ENCODE data around the gene DPF3. TPM values are rescaled to one million over a fixed set of nuclear protein-coding genes. Genes with fewer than 3 reads are reported as not detected.

Gene DPF3
- polyA plus RNA-seq, 2 of the 4 experiments (the other 2 are of a cell fraction), result 0.05 to 0.09 TPM

DNA sequence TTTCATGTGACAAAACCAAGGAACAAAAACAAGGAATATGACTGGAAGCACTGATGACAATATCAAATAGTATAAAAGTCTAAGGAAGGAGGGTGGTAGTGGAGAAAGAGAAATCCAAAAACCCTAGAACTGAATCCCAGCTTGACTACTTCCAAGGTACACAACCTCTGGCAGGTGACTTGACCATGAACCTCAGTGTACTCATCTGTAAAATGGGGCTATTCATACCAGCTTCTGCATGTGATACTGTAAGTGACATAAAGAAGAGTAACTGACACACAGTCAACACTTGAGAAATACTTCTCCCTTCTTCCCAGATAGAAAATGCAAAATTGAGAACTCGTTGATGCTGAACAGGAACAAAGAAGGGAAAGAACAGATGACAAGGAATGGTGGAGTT is 10.3 kb upstream of the DPF3 start:
- no peak for FAIRE-seq
- Histone ChIP-seq H3K4me2 (no peak overlapping the region), H3K9me3 (no peaks in the 10 kb centered on the region), H3K27ac (no peak overlapping the region), H3K4me3 (no peak overlapping the region), H3K4me1 (peaks cover 15% of the 10 kb centered on the region; the same call in 1 of the 3 replicates)
- TF ChIP-seq NPAS2 (CRISPR knock-in tag; IDR thresholded peaks at IDR 0.05; ENCODE audit: borderline replicate concordance) (no peak), TFCP2L1 (CRISPR knock-in tag; IDR thresholded peaks at IDR 0.05) (no peak), ZNF302 (CRISPR knock-in tag; IDR thresholded peaks at IDR 0.05) (no peak), MYC (IDR thresholded peaks at IDR 0.05; ENCODE audit: borderline replicate concordance, low read length) (no peak), EHF (CRISPR knock-in tag; IDR thresholded peaks at IDR 0.05) (no peak), SREBF2 (IDR thresholded peaks at IDR 0.05) (no peak), FOXS1 (CRISPR knock-in tag; IDR thresholded peaks at IDR 0.05) (no peak), KDM1A (IDR thresholded peaks at IDR 0.05; ENCODE audit: low read depth) (no peak), POLR2A (IDR thresholded peaks at IDR 0.05; ENCODE audit: low read length) (no peak), EP300 (IDR thresholded peaks at IDR 0.05) (no peak), HOXB13 (CRISPR knock-in tag; IDR thresholded peaks at IDR 0.05; ENCODE audit: low read depth) (no peak)
- TF ChIP-seq, protein P1, sequence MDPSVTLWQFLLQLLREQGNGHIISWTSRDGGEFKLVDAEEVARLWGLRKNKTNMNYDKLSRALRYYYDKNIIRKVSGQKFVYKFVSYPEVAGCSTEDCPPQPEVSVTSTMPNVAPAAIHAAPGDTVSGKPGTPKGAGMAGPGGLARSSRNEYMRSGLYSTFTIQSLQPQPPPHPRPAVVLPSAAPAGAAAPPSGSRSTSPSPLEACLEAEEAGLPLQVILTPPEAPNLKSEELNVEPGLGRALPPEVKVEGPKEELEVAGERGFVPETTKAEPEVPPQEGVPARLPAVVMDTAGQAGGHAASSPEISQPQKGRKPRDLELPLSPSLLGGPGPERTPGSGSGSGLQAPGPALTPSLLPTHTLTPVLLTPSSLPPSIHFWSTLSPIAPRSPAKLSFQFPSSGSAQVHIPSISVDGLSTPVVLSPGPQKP (IDR thresholded peaks at IDR 0.05; ENCODE audit: low read depth, low read length), result no peak
- TF ChIP-seq, protein P2, sequence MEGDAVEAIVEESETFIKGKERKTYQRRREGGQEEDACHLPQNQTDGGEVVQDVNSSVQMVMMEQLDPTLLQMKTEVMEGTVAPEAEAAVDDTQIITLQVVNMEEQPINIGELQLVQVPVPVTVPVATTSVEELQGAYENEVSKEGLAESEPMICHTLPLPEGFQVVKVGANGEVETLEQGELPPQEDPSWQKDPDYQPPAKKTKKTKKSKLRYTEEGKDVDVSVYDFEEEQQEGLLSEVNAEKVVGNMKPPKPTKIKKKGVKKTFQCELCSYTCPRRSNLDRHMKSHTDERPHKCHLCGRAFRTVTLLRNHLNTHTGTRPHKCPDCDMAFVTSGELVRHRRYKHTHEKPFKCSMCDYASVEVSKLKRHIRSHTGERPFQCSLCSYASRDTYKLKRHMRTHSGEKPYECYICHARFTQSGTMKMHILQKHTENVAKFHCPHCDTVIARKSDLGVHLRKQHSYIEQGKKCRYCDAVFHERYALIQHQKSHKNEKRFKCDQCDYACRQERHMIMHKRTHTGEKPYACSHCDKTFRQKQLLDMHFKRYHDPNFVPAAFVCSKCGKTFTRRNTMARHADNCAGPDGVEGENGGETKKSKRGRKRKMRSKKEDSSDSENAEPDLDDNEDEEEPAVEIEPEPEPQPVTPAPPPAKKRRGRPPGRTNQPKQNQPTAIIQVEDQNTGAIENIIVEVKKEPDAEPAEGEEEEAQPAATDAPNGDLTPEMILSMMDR (IDR thresholded peaks at IDR 0.05), result no peak
- no peak for ATAC-seq
- POLR2A ChIA-PET, result no interaction called here
- WGBS (ENCODE audit: missing lambda C conversion rate), result 0% methylated on average over 1 of the region's 1 CpG
- DNase-seq (ENCODE audit: low read depth in 1 of 2, low spot score in 1 of 2), result no peak
- CTCF ChIA-PET, result interaction anchor here (0.6 to 10.9 kb wide), 44 partner anchors 10 to 405 kb away, joined by 3 to 480 read pairs (median 4); partner anchors contain the start of gene DPF3

DNA sequence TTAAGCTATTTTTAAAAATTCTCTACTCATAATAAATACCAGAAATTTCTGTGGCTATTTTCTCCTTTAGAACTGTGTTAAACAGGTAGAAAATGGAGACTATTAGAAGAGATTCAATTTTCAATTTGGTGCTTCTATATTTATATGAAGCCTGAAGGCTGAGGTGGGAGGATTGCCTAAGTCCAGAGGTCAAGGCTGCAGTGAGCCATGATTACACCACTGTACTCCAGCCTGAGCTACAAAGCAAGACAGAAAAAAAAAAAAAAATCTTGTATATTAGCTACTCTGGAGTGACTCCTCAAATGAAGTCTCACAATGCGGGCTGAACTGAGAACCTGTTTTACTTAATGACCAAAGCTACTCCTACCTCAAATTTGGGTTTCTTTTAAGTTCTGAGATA is 9.8 kb upstream of the DPF3 start:
- Histone ChIP-seq H3K27ac (no peak overlapping the region), H3K4me2 (no peak overlapping the region), H3K4me1 (peaks cover 15% of the 10 kb centered on the region; the same call in 1 of the 3 replicates), H3K4me3 (no peak overlapping the region), H3K9me3 (no peaks in the 10 kb centered on the region)
- FAIRE-seq (no peak), DNase-seq (ENCODE audit: low read depth in 1 of 2, low spot score in 1 of 2) (no peak), ATAC-seq (no peak)
- ChIA-PET CTCF (interaction anchor here (0.5 to 10.9 kb wide), 30 partner anchors 9 to 431 kb away, joined by 3 to 480 read pairs (median 6); partner anchors contain the start of gene DPF3), POLR2A (no interaction called here)
- 100% methylated on average over 1 of the region's 1 CpG for WGBS (ENCODE audit: missing lambda C conversion rate)
- TF ChIP-seq HEYL (CRISPR knock-in tag; IDR thresholded peaks at IDR 0.05) (no peak), MYC (IDR thresholded peaks at IDR 0.05; ENCODE audit: borderline replicate concordance, low read length) (no peak), TFCP2L1 (CRISPR knock-in tag; IDR thresholded peaks at IDR 0.05) (no peak), CBX2 (IDR thresholded peaks at IDR 0.05; ENCODE audit: borderline replicate concordance, low read depth) (no peak), KDM1A (IDR thresholded peaks at IDR 0.05; ENCODE audit: low read depth) (no peak), ESRRA (IDR thresholded peaks at IDR 0.05; ENCODE audit: borderline replicate concordance, low read length) (no peak), POLR2A (IDR thresholded peaks at IDR 0.05; ENCODE audit: low read length) (no peak), RAD21 (conservative IDR thresholded peaks at IDR 0.05 in 1 of 2, IDR thresholded peaks at IDR 0.05 in 1 of 2) (no peak), RCOR1 (IDR thresholded peaks at IDR 0.05; ENCODE audit: low read depth, low read length) (no peak), RARB (CRISPR knock-in tag; IDR thresholded peaks at IDR 0.05) (no peak), RFX5 (IDR thresholded peaks at IDR 0.05) (no peak), HOXA7 (CRISPR knock-in tag; IDR thresholded peaks at IDR 0.05) (no peak), HOXB13 (CRISPR knock-in tag; IDR thresholded peaks at IDR 0.05; ENCODE audit: low read depth) (no peak), FOXS1 (CRISPR knock-in tag; IDR thresholded peaks at IDR 0.05) (no peak), GATA3 (IDR thresholded peaks at IDR 0.05; ENCODE audit: borderline replicate concordance) (no peak), NFE2L2 (conservative IDR thresholded peaks at IDR 0.05; ENCODE audit: low read length) (no peak)
- TF ChIP-seq, protein P3, sequence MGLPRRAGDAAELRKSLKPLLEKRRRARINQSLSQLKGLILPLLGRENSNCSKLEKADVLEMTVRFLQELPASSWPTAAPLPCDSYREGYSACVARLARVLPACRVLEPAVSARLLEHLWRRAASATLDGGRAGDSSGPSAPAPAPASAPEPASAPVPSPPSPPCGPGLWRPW (IDR thresholded peaks at IDR 0.05), result no peak
- TF ChIP-seq, protein P2 (IDR thresholded peaks at IDR 0.05), result no peak
- TF ChIP-seq, protein P4, sequence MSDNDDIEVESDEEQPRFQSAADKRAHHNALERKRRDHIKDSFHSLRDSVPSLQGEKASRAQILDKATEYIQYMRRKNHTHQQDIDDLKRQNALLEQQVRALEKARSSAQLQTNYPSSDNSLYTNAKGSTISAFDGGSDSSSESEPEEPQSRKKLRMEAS (IDR thresholded peaks at IDR 0.05), result no peak

Measured in A549 (cell line).